Measurements from ENCODE around the gene TEX13C.

TEX13C gene

GRCh38 chrX:125289209-125289608, 30.5 kb upstream of the TEX13C start:
- no peaks in the 10 kb centered on the region for H4K20me1 ChIP-seq (ENCODE audit: control insufficient read depth, insufficient read depth, low read depth, low read length)
- TF ChIP-seq EZH2phosphoT487 (IDR thresholded peaks at IDR 0.05; ENCODE audit: borderline replicate concordance, low read length) (no peak), CTCF (IDR thresholded peaks at IDR 0.05; ENCODE audit: low read depth, low read length, poor library complexity, severe bottlenecking) (no peak)
- no peaks in the 10 kb centered on the region for H3F3A ChIP-seq (ENCODE audit: control insufficient read depth, insufficient read depth)
- H3K4me3 ChIP-seq (ENCODE audit: low read length): no peak overlapping the region
- no peaks in the 10 kb centered on the region for H3K27me3 ChIP-seq (ENCODE audit: control insufficient read depth, low read length)
- no peak overlapping the region for H3K27ac ChIP-seq (ENCODE audit: low read depth, low read length)
- H3K9me2 ChIP-seq (replicated peaks; ENCODE audit: control insufficient read depth, low read length): no peaks in the 10 kb centered on the region
- H3K36me3 ChIP-seq (ENCODE audit: control insufficient read depth, low read length): no peaks in the 10 kb centered on the region
- H3K4me1 ChIP-seq (ENCODE audit: control insufficient read depth, low read length): no peaks in the 10 kb centered on the region
- H3K9me3 ChIP-seq (ENCODE audit: control insufficient read depth, insufficient read depth, low read length): no peaks in the 10 kb centered on the region
- no peak overlapping the region for H3K4me2 ChIP-seq (ENCODE audit: low read length)
- H3K79me2 ChIP-seq (ENCODE audit: control insufficient read depth, low read length): no peaks in the 10 kb centered on the region

- Histone ChIP-seq H3K9me2 (replicated peaks; ENCODE audit: control insufficient read depth, low read length) (no peaks in the 10 kb centered on the region), H3K27ac (ENCODE audit: low read depth, low read length) (no peak overlapping the region), H3K4me1 (ENCODE audit: control insufficient read depth, low read length) (no peaks in the 10 kb centered on the region), H3K4me3 (ENCODE audit: low read length) (no peak overlapping the region), H4K20me1 (ENCODE audit: control insufficient read depth, insufficient read depth, low read depth, low read length) (no peaks in the 10 kb centered on the region), H3K79me2 (ENCODE audit: control insufficient read depth, low read length) (no peaks in the 10 kb centered on the region), H3K9me3 (ENCODE audit: control insufficient read depth, insufficient read depth, low read length) (no peaks in the 10 kb centered on the region), H3F3A (ENCODE audit: control insufficient read depth, insufficient read depth) (no peaks in the 10 kb centered on the region), H3K27me3 (ENCODE audit: control insufficient read depth, low read length) (no peaks in the 10 kb centered on the region), H3K36me3 (ENCODE audit: control insufficient read depth, low read length) (no peaks in the 10 kb centered on the region), H3K4me2 (ENCODE audit: low read length) (no peak overlapping the region)
- TF ChIP-seq EZH2phosphoT487 (IDR thresholded peaks at IDR 0.05; ENCODE audit: borderline replicate concordance, low read length) (no peak), CTCF (IDR thresholded peaks at IDR 0.05; ENCODE audit: low read depth, low read length, poor library complexity, severe bottlenecking) (no peak)
These were observed 29.8 kb upstream of the TEX13C start for GRCh38 chrX:125289920-125290319.

GRCh38 chrX:125291124-125291523, 28.5 kb upstream of the TEX13C start:
- Histone ChIP-seq H3K4me1 (ENCODE audit: control insufficient read depth, low read length) (no peaks in the 10 kb centered on the region), H3K4me3 (ENCODE audit: low read length) (no peak overlapping the region), H3K4me2 (ENCODE audit: low read length) (no peak overlapping the region), H4K20me1 (ENCODE audit: control insufficient read depth, insufficient read depth, low read depth, low read length) (no peaks in the 10 kb centered on the region), H3K27ac (ENCODE audit: low read depth, low read length) (no peak overlapping the region), H3K9me3 (ENCODE audit: control insufficient read depth, insufficient read depth, low read length) (no peaks in the 10 kb centered on the region), H3K36me3 (ENCODE audit: control insufficient read depth, low read length) (no peaks in the 10 kb centered on the region), H3K9me2 (replicated peaks; ENCODE audit: control insufficient read depth, low read length) (no peaks in the 10 kb centered on the region), H3F3A (ENCODE audit: control insufficient read depth, insufficient read depth) (no peaks in the 10 kb centered on the region), H3K79me2 (ENCODE audit: control insufficient read depth, low read length) (no peaks in the 10 kb centered on the region), H3K27me3 (ENCODE audit: control insufficient read depth, low read length) (no peaks in the 10 kb centered on the region)
- TF ChIP-seq EZH2phosphoT487 (IDR thresholded peaks at IDR 0.05; ENCODE audit: borderline replicate concordance, low read length) (no peak), CTCF (IDR thresholded peaks at IDR 0.05; ENCODE audit: low read depth, low read length, poor library complexity, severe bottlenecking) (no peak)

All from DOHH2 (cell line).